ENCODE measurements around the gene CXCL16.

- TF ChIP-seq HDAC1 (CRISPR knock-in tag; IDR thresholded peaks at IDR 0.05) (no peak), ZNF710 (CRISPR knock-in tag; IDR thresholded peaks at IDR 0.05; ENCODE audit: borderline replicate concordance) (no peak), KAT2B (IDR thresholded peaks at IDR 0.05; ENCODE audit: borderline replicate concordance, low read depth, low read length) (no peak)
These were observed 5.6 kb upstream of the CXCL16 start for GRCh38 chr17:4744999-4745969.

Data from HepG2 (cell line).